GM23248 (cell line): Measurements from ENCODE around the gene XRCC2. TPM values are rescaled to one million over a fixed set of nuclear protein-coding genes. Genes with fewer than 3 reads are reported as not detected.
"Not testable (repeated sequence)": the region's sequence is repeated elsewhere in the genome, so short reads cannot be mapped to it uniquely, and the experiment has no call there.

Experiments used
- DNase-seq: peaks from one replicate; pipeline ENCODE4 v3.0.0-alpha.2; 2015
- H2AFZ ChIP-seq: fragments of 200-600 bp; sonication (generic); 2 replicates; pipeline ENCODE4 v1.6.1; 2016; ENCODE audit warnings: antibody characterized with exemption
- H3F3A ChIP-seq: fragments of 200-600 bp; sonication (generic); 2 replicates; pipeline ENCODE4 v1.6.1; 2016; ENCODE audit warnings: mild to moderate bottlenecking, antibody characterized with exemption, mixed run types; ENCODE audit not compliant: insufficient read depth
- H3K27ac ChIP-seq: fragments of 200-600 bp; sonication (generic); 2 replicates; pipeline ENCODE4 v1.5.1; 2016; ENCODE audit warnings: mild to moderate bottlenecking
- H3K27me3 ChIP-seq: fragments of 200-600 bp; sonication (generic); replicated peaks from 2 replicates; pipeline ENCODE4 v1.6.1; 2016; ENCODE audit warnings: mild to moderate bottlenecking; ENCODE audit not compliant: insufficient read depth
- H3K36me3 ChIP-seq: fragments of 200-600 bp; sonication (generic); 2 replicates; pipeline ENCODE4 v1.6.1; 2016; ENCODE audit warnings: low read depth, mild to moderate bottlenecking
- H3K4me1 ChIP-seq: fragments of 200-600 bp; sonication (generic); 2 replicates; pipeline ENCODE4 v1.6.1; 2016; ENCODE audit warnings: mild to moderate bottlenecking; ENCODE audit not compliant: insufficient read depth
- H3K4me2 ChIP-seq: fragments of 200-600 bp; sonication (generic); one replicate; pipeline ENCODE4 v1.6.1; 2016; ENCODE audit warnings: mild to moderate bottlenecking; ENCODE audit not compliant: unreplicated experiment
- H3K4me3 ChIP-seq: fragments of 200-600 bp; sonication (generic); 2 replicates; pipeline ENCODE4 v1.5.1; 2016; ENCODE audit warnings: mild to moderate bottlenecking
- H3K79me2 ChIP-seq: fragments of 200-600 bp; sonication (generic); 2 replicates; pipeline ENCODE4 v1.6.1; 2016; ENCODE audit warnings: mild to moderate bottlenecking; ENCODE audit not compliant: insufficient read depth
- H3K9ac ChIP-seq: fragments of 200-600 bp; sonication (generic); 2 replicates; pipeline ENCODE4 v1.6.1; 2016; ENCODE audit warnings: mild to moderate bottlenecking
- H3K9me2 ChIP-seq: fragments of 200-600 bp; sonication (generic); 2 replicates; pipeline ENCODE4 v1.6.1; 2016; ENCODE audit warnings: mixed run types, mild to moderate bottlenecking, moderate library complexity; ENCODE audit not compliant: insufficient read depth
- H3K9me3 ChIP-seq: fragments of 200-600 bp; sonication (generic); one replicate; pipeline ENCODE4 v1.6.1; 2017; ENCODE audit warnings: low read depth
- H4K20me1 ChIP-seq: fragments of 200-600 bp; sonication (generic); 2 replicates; pipeline ENCODE4 v1.6.0; 2016; ENCODE audit not compliant: insufficient read depth
- EZH2 ChIP-seq: fragments of 200-600 bp; sonication (generic); IDR thresholded peaks from 2 replicates; pipeline ENCODE4 v1.6.1; 2018; ENCODE audit warnings: antibody characterized with exemption, mild to moderate bottlenecking; ENCODE audit not compliant: insufficient read depth, poor library complexity, severe bottlenecking
- EZH2phosphoT487 ChIP-seq: fragments of 200-600 bp; sonication (generic); IDR thresholded peaks from 2 replicates; pipeline ENCODE4 v1.6.1; 2018; ENCODE audit warnings: antibody characterized with exemption, moderate library complexity, mild to moderate bottlenecking, low read depth; ENCODE audit not compliant: insufficient read depth
- WGBS, 2 experiments: methylation state at CpG; one replicate each; pipeline ENCODE4 v1.1.6; 2015 to 2017; ENCODE audit warnings: low lambda C conversion rate in 2 of 2, low coverage in 1 of 2; ENCODE audit errors: missing lambda C conversion rate in 2 of 2; 5-methylcytosine and 5-hydroxymethylcytosine counted together
- in situ Hi-C: fragments of 300-500 bp; cut with MboI; formaldehyde crosslinking; loops from 2 replicates; pipeline ENCODE4 v1.15.0; 2020
- polyA plus RNA-seq: library from polyadenylated mRNA; unstranded; fragments of >200 nt; fragmentation: Nextera tagmentation; extraction: Ambion mirVana; gene quantifications from 2 replicates; pipeline ENCODE4 v1.2.1, GENCODE V29; 2016
- total RNA-seq: library from RNA; depleted of rRNA; stranded (reverse); fragments of >200 nt; shearing (Covaris generic); gene quantifications from 2 replicates; pipeline ENCODE4 v1.2.3, GENCODE V29; 2014

XRCC2 gene
- total and polyA plus RNA-seq, 2 experiments from 2014 or later: 1.1 to 1.4 TPM

- Histone ChIP-seq H3K9me2 (no peaks in the 10 kb centered on the region), H3K4me3 (no peak overlapping the region), H3K27ac (no peak overlapping the region), H3K79me2 (no peaks in the 10 kb centered on the region), H4K20me1 (no peaks in the 10 kb centered on the region), H3K9ac (no peak overlapping the region), H3K9me3 (no peaks in the 10 kb centered on the region), H3K4me1 (no peaks in the 10 kb centered on the region), H2AFZ (no peak overlapping the region), H3K36me3 (no peaks in the 10 kb centered on the region), H3K4me2 (no peak overlapping the region), H3F3A (no peaks in the 10 kb centered on the region), H3K27me3 (no peaks in the 10 kb centered on the region)
- no peak for TF ChIP-seq EZH2
- no peak for TF ChIP-seq EZH2phosphoT487
- in situ Hi-C loops: no loop called here
- 95 to 99% methylated on average over 7 of the region's 7 CpGs for WGBS, 2 experiments
- no peak for DNase-seq
Observed at GRCh38 chr7:152660021-152660420, 15.9 kb downstream of the XRCC2 start.

- no peak overlapping the region for H3K27ac ChIP-seq
- no peak overlapping the region for H3K9ac ChIP-seq
- in situ Hi-C loops: no loop called here
- H3K9me3 ChIP-seq: no peaks in the 10 kb centered on the region
- no peaks in the 10 kb centered on the region for H3K4me1 ChIP-seq
- H3F3A ChIP-seq: no peaks in the 10 kb centered on the region
- no peaks in the 10 kb centered on the region for H3K27me3 ChIP-seq
- no peak overlapping the region for H3K4me3 ChIP-seq
- H2AFZ ChIP-seq: peak overlapping the region; percentile 53
- H3K9me2 ChIP-seq: no peaks in the 10 kb centered on the region
- H4K20me1 ChIP-seq: no peaks in the 10 kb centered on the region
- 14 to 20% methylated on average over 4 of the region's 4 CpGs for WGBS, 2 experiments
- no peak for TF ChIP-seq EZH2
- TF ChIP-seq EZH2phosphoT487: no peak
- no peaks in the 10 kb centered on the region for H3K36me3 ChIP-seq
- H3K4me2 ChIP-seq: no peak overlapping the region
- DNase-seq: no peak
- H3K79me2 ChIP-seq: no peaks in the 10 kb centered on the region
Observed at GRCh38 chr7:152654971-152655370, 21.0 kb downstream of the XRCC2 start.

GRCh38 chr7:152649220-152649619 is 26.7 kb downstream of the XRCC2 start:
- H3F3A ChIP-seq: no peaks in the 10 kb centered on the region
- DNase-seq: no peak
- no peaks in the 10 kb centered on the region for H3K79me2 ChIP-seq
- H3K4me1 ChIP-seq: no peaks in the 10 kb centered on the region
- no peaks in the 10 kb centered on the region for H3K9me2 ChIP-seq
- H3K9me3 ChIP-seq: no peaks in the 10 kb centered on the region
- H3K4me3 ChIP-seq: no peak overlapping the region
- in situ Hi-C loops: no loop called here
- H3K36me3 ChIP-seq: no peaks in the 10 kb centered on the region; the same call in 1 of the 2 replicates
- H4K20me1 ChIP-seq: no peaks in the 10 kb centered on the region
- H3K4me2 ChIP-seq: no peak overlapping the region
- H3K9ac ChIP-seq: no peak overlapping the region
- TF ChIP-seq EZH2 (no peak), EZH2phosphoT487 (no peak)
- no peaks in the 10 kb centered on the region for H3K27me3 ChIP-seq
- 50 to 60% methylated on average over 2 of the region's 2 CpGs for WGBS, 2 experiments
- no peak overlapping the region for H2AFZ ChIP-seq
- no peak overlapping the region for H3K27ac ChIP-seq

- H4K20me1 ChIP-seq: no peaks in the 10 kb centered on the region
Observed at GRCh38 chr7:152647009-152647408, 28.9 kb downstream of the XRCC2 start.

GRCh38 chr7:152646579-152646978 is 29.4 kb downstream of the XRCC2 start:
- 99% methylated on average over 11 of the region's 11 CpGs for WGBS, 2 experiments
- H3F3A ChIP-seq, H3K4me3 ChIP-seq: not testable (repeated sequence)

More at GRCh38 chr7:152647009-152647408, 28.9 kb downstream of the XRCC2 start:
- H3K9ac ChIP-seq: no peak overlapping the region
- H3K4me3 ChIP-seq: no peak overlapping the region
- WGBS, 2 experiments: 99% methylated on average over 3 of the region's 3 CpGs
- H3K9me2 ChIP-seq: no peaks in the 10 kb centered on the region
- H3K9me3 ChIP-seq: no peaks in the 10 kb centered on the region
- H3K79me2 ChIP-seq: no peaks in the 10 kb centered on the region
- no peaks in the 10 kb centered on the region; the same call in 1 of the 2 replicates for H3K36me3 ChIP-seq
- no peak overlapping the region for H3K27ac ChIP-seq
- no peaks in the 10 kb centered on the region for H3K27me3 ChIP-seq
- no peak overlapping the region for H2AFZ ChIP-seq
- no peaks in the 10 kb centered on the region for H3F3A ChIP-seq
- H3K4me2 ChIP-seq: no peak overlapping the region
- DNase-seq: no peak
- in situ Hi-C loops: no loop called here
- TF ChIP-seq EZH2phosphoT487: no peak
- TF ChIP-seq EZH2: no peak
- H3K4me1 ChIP-seq: no peaks in the 10 kb centered on the region

More at GRCh38 chr7:152646579-152646978, 29.4 kb downstream of the XRCC2 start:
- DNase-seq, H4K20me1 ChIP-seq, H3K9me3 ChIP-seq, H3K79me2 ChIP-seq, in situ Hi-C loops, H3K9ac ChIP-seq, H3K9me2 ChIP-seq, H3K4me1 ChIP-seq, H3K27ac ChIP-seq, H3K27me3 ChIP-seq, H3K4me2 ChIP-seq, H3K36me3 ChIP-seq, H2AFZ ChIP-seq: not testable (repeated sequence)
